Nephron progenitor cell (in vitro differentiated cells): Measurements from ENCODE around the gene CYP39A1.

ENCODE experiments used
- DNase-seq: peaks from one replicate; pipeline ENCODE4 v3.0.0; 2021
- H3K27ac Mint-ChIP-seq: 2 replicates; pipeline ENCODE4 v1.8.0; 2021; ENCODE audit warnings: mild to moderate bottlenecking, moderate library complexity, mixed read lengths
- H3K27me3 Mint-ChIP-seq: 2 replicates; pipeline ENCODE4 v1.8.0; 2021; ENCODE audit warnings: mild to moderate bottlenecking, low read depth, mixed read lengths; ENCODE audit not compliant: poor library complexity
- H3K36me3 Mint-ChIP-seq: 2 replicates; pipeline ENCODE4 v1.8.0; 2021; ENCODE audit warnings: low read depth, mixed read lengths
- H3K4me1 Mint-ChIP-seq: 2 replicates; pipeline ENCODE4 v1.8.0; 2021; ENCODE audit warnings: mixed read lengths
- H3K4me3 Mint-ChIP-seq: 2 replicates; pipeline ENCODE4 v1.8.0; 2021; ENCODE audit warnings: mild to moderate bottlenecking, moderate library complexity, mixed read lengths
- H3K9me3 Mint-ChIP-seq: 2 replicates; pipeline ENCODE4 v1.8.0; 2021; ENCODE audit warnings: mild to moderate bottlenecking, moderate library complexity, mixed read lengths
- CTCF ChIP-seq: fragments of 200-600 bp; sonication (generic); IDR thresholded peaks from 2 replicates; pipeline ENCODE4 v1.5.0; 2021; ENCODE audit warnings: antibody characterized with exemption

Gene CYP39A1

GRCh38 chr6:46510651-46511050, 142.0 kb downstream of the CYP39A1 start:
- no peaks in the 10 kb centered on the region for H3K27me3 Mint-ChIP-seq
- H3K4me1 Mint-ChIP-seq: no peaks in the 10 kb centered on the region
- H3K27ac Mint-ChIP-seq: no peak overlapping the region
- no peaks in the 10 kb centered on the region for H3K36me3 Mint-ChIP-seq
- no peaks in the 10 kb centered on the region for H3K9me3 Mint-ChIP-seq
- DNase-seq: no peak
- no peak for TF ChIP-seq CTCF
- H3K4me3 Mint-ChIP-seq: no peak overlapping the region

- Mint-ChIP-seq H3K4me3 (no peak overlapping the region), H3K27me3 (no peaks in the 10 kb centered on the region), H3K36me3 (no peaks in the 10 kb centered on the region), H3K27ac (no peak overlapping the region), H3K4me1 (no peaks in the 10 kb centered on the region), H3K9me3 (no peaks in the 10 kb centered on the region)
- no peak for DNase-seq
- TF ChIP-seq CTCF: no peak
Measured at GRCh38 chr6:46509981-46510510, 142.6 kb downstream of the CYP39A1 start.

GRCh38 chr6:46509063-46509462, 143.6 kb downstream of the CYP39A1 start:
- Mint-ChIP-seq H3K9me3 (no peaks in the 10 kb centered on the region), H3K4me3 (no peak overlapping the region), H3K4me1 (no peaks in the 10 kb centered on the region), H3K36me3 (no peaks in the 10 kb centered on the region), H3K27me3 (no peaks in the 10 kb centered on the region), H3K27ac (no peak overlapping the region)
- no peak for DNase-seq
- no peak for TF ChIP-seq CTCF

GRCh38 chr6:46507426-46507825, 145.2 kb downstream of the CYP39A1 start:
- TF ChIP-seq CTCF: no peak
- no peaks in the 10 kb centered on the region for H3K4me1 Mint-ChIP-seq
- H3K9me3 Mint-ChIP-seq: no peaks in the 10 kb centered on the region
- no peak overlapping the region for H3K27ac Mint-ChIP-seq
- H3K4me3 Mint-ChIP-seq: no peak overlapping the region
- DNase-seq: no peak
- no peaks in the 10 kb centered on the region for H3K27me3 Mint-ChIP-seq
- no peaks in the 10 kb centered on the region for H3K36me3 Mint-ChIP-seq

- Mint-ChIP-seq H3K4me1 (no peaks in the 10 kb centered on the region), H3K9me3 (no peaks in the 10 kb centered on the region), H3K27me3 (peaks cover 3% of the 10 kb centered on the region), H3K36me3 (no peaks in the 10 kb centered on the region), H3K4me3 (no peak overlapping the region), H3K27ac (no peak overlapping the region)
- no peak for DNase-seq
- TF ChIP-seq CTCF: no peak
Measured at GRCh38 chr6:46505693-46506512, 146.7 kb downstream of the CYP39A1 start.

- no peaks in the 10 kb centered on the region for H3K9me3 Mint-ChIP-seq
- H3K27me3 Mint-ChIP-seq: peaks cover 4% of the 10 kb centered on the region
- no peak for DNase-seq
- TF ChIP-seq CTCF: no peak
- H3K36me3 Mint-ChIP-seq: no peaks in the 10 kb centered on the region
- no peak overlapping the region for H3K27ac Mint-ChIP-seq
- no peak overlapping the region for H3K4me3 Mint-ChIP-seq
- H3K4me1 Mint-ChIP-seq: no peaks in the 10 kb centered on the region
Measured at GRCh38 chr6:46504242-46504641, 148.4 kb downstream of the CYP39A1 start.
